ENCODE data around the gene EPHA6.
"Not testable (repeated sequence)": the region's sequence is repeated elsewhere in the genome, so short reads cannot be mapped to it uniquely, and the experiment has no call there.

Gene EPHA6

GRCh38 chr3:97485206-97485605 lies 670.8 kb downstream of the EPHA6 start:
- no peak for DNase-seq

- DNase-seq = no peak
Measured at GRCh38 chr3:97487587-97487986, 673.2 kb downstream of the EPHA6 start.

- no peak for DNase-seq
Measured at GRCh38 chr3:97488741-97489140, 674.3 kb downstream of the EPHA6 start.

- no peak for DNase-seq
Measured at GRCh38 chr3:97495896-97496295, 681.5 kb downstream of the EPHA6 start.

GRCh38 chr3:97497138-97497537 lies 682.7 kb downstream of the EPHA6 start:
- DNase-seq = no peak

GRCh38 chr3:97504463-97504862 lies 690.1 kb downstream of the EPHA6 start:
- no peak for DNase-seq

GRCh38 chr3:97510795-97511194 lies 696.4 kb downstream of the EPHA6 start:
- no peak for DNase-seq

GRCh38 chr3:97515076-97515475 lies 700.7 kb downstream of the EPHA6 start:
- DNase-seq = no peak

- DNase-seq = no peak
Measured at GRCh38 chr3:97530691-97531090, 716.3 kb downstream of the EPHA6 start.

GRCh38 chr3:97547573-97547972 lies 733.2 kb downstream of the EPHA6 start:
- DNase-seq = not testable (repeated sequence)

GRCh38 chr3:97550408-97550807 lies 736.0 kb downstream of the EPHA6 start:
- no peak for DNase-seq

- no peak for DNase-seq
Measured at GRCh38 chr3:97552186-97552585, 737.8 kb downstream of the EPHA6 start.

GRCh38 chr3:97575742-97576141 lies 761.3 kb downstream of the EPHA6 start:
- DNase-seq = no peak

- no peak for DNase-seq
Measured at GRCh38 chr3:97576221-97576620, 761.8 kb downstream of the EPHA6 start.

GRCh38 chr3:97579365-97579764 lies 765.0 kb downstream of the EPHA6 start:
- no peak for DNase-seq

GRCh38 chr3:97610626-97611025 lies 796.2 kb downstream of the EPHA6 start:
- no peak for DNase-seq

GRCh38 chr3:97612632-97613031 lies 798.2 kb downstream of the EPHA6 start:
- no peak for DNase-seq

- DNase-seq = no peak
Measured at GRCh38 chr3:97613139-97613538, 798.7 kb downstream of the EPHA6 start.

- not testable (repeated sequence) for DNase-seq
Measured at GRCh38 chr3:97620514-97620913, 806.1 kb downstream of the EPHA6 start.

- DNase-seq = no peak
Measured at GRCh38 chr3:97636465-97636864, 822.1 kb downstream of the EPHA6 start.

- DNase-seq = no peak
Measured at GRCh38 chr3:97646932-97647331, 832.5 kb downstream of the EPHA6 start.

GRCh38 chr3:97647441-97647982 lies 833.1 kb downstream of the EPHA6 start:
- no peak for DNase-seq

- DNase-seq = no peak
Measured at GRCh38 chr3:97655971-97656370, 841.6 kb downstream of the EPHA6 start.

GRCh38 chr3:97656638-97657037 lies 842.2 kb downstream of the EPHA6 start:
- no peak for DNase-seq

- no peak for DNase-seq
Measured at GRCh38 chr3:97658668-97659285, 844.4 kb downstream of the EPHA6 start.
